Spleen (tissue), 11 donors: ENCODE measurements around the gene CRACR2A. TPM values are rescaled to one million over a fixed set of nuclear protein-coding genes. Genes with fewer than 3 reads are reported as not detected.

Source experiments
- DNase-seq: peaks from one replicate; pipeline ENCODE4 v3.0.0-alpha.2; 2020
- H3K27ac ChIP-seq, 8 donors: fragments of 200-600 bp; sonication (generic) in 7 of 8; 1 replicate in 4 of 8; 2 replicates in 4 of 8; pipeline versions ENCODE4 v1.5.0 to v1.8.0; 2016 to 2021; ENCODE audit warnings: inconsistent platforms in 4 of 8, mild to moderate bottlenecking in 4 of 8, moderate library complexity in 1 of 8
- H3K27me3 ChIP-seq, 7 donors: fragments of 200-600 bp; sonication (generic) in 6 of 7; replicated peaks in 1 of 7; 1 replicate in 4 of 7; 2 replicates in 3 of 7; pipeline versions ENCODE4 v1.5.0 to v1.8.0; 2016 to 2021; ENCODE audit warnings: inconsistent platforms in 3 of 7, mild to moderate bottlenecking in 1 of 7
- H3K36me3 ChIP-seq, 6 donors: fragments of 200-600 bp; sonication (generic) in 5 of 6; 1 replicate in 4 of 6; 2 replicates in 2 of 6; pipeline versions ENCODE4 v1.5.0 to v1.8.0; 2016 to 2021; ENCODE audit warnings: inconsistent platforms in 2 of 6
- H3K4me1 ChIP-seq, 6 donors: fragments of 200-600 bp; sonication (generic) in 5 of 6; 1 replicate in 3 of 6; 2 replicates in 3 of 6; pipeline versions ENCODE4 v1.5.0 to v1.8.0; 2016 to 2021; ENCODE audit warnings: inconsistent platforms in 3 of 6
- H3K4me3 ChIP-seq, 8 donors: fragments of 200-600 bp; sonication (generic) in 7 of 8; 1 replicate in 4 of 8; 2 replicates in 4 of 8; pipeline versions ENCODE4 v1.5.0 to v1.8.0; 2016 to 2021; ENCODE audit warnings: inconsistent platforms in 4 of 8, mild to moderate bottlenecking in 4 of 8, moderate library complexity in 2 of 8
- H3K9me3 ChIP-seq, 8 donors: fragments of 200-600 bp; sonication (generic) in 7 of 8; 1 replicate in 4 of 8; 2 replicates in 4 of 8; pipeline versions ENCODE4 v1.5.0 to v1.8.0; 2016 to 2021; ENCODE audit warnings: inconsistent platforms in 4 of 8
- POLR2A ChIP-seq, 3 donors: fragments of 450-650 bp; IDR thresholded peaks; one replicate each; pipeline ENCODE4 v1.5.1; 2017; ENCODE audit warnings: antibody characterized with exemption in 3 of 3, mild to moderate bottlenecking in 1 of 3
- POLR2AphosphoS5 ChIP-seq, 3 donors: sonication (generic); formaldehyde crosslinking; IDR thresholded peaks; one replicate each; pipeline ENCODE4 v1.5.1; 2017; ENCODE audit warnings: antibody characterized with exemption in 3 of 3
- WGBS, 5 donors: extraction: QIAGEN DNeasy Blood & Tissue Kit in 3 of 5; methylation state at CpG; one replicate each; pipeline versions ENCODE4 v1.1.5 to v1.1.7; 2013 to 2018; 5-methylcytosine and 5-hydroxymethylcytosine counted together
- intact Hi-C: fragments of 100-400 bp; cut with DNase I; formaldehyde crosslinking; loops from one replicate; pipeline ENCODE4 v1.15.0; 2023; ENCODE audit warnings: low total_unique reads
- polyA plus RNA-seq, 3 donors: library from polyadenylated mRNA; stranded (reverse); fragments of 200-250 nt; gene quantifications; one replicate each; pipeline ENCODE4 v1.2.1, GENCODE V29; 2013
- total RNA-seq, 7 donors: library from RNA; depleted of rRNA in 3 of 7; stranded (reverse); fragments of >200 nt in 3 of 7; fragmentation: NEBNext Ultra II Directional in 4 of 7; extraction: Animal tissue kit (Norgen Biotek cat#: 25700) in 4 of 7; gene quantifications; one replicate each; pipeline versions ENCODE4 v1.1.0 to v1.2.1, GENCODE V29; 2016 to 2021
- TF ChIP-seq, protein P1 (sequence below), 11 experiments: fragments of 200-600 bp in 7 of 11; fragments of 450-650 bp in 4 of 11; sonication (generic) in 4 of 11; IDR thresholded peaks in 8 of 11; conservative IDR thresholded peaks in 3 of 11; 1 replicate in 7 of 11; 2 replicates in 4 of 11; pipeline versions ENCODE4 v1.4.0 to v1.8.0; 2016 to 2021; ENCODE audit warnings: antibody characterized with exemption in 11 of 11, inconsistent platforms in 4 of 11, mild to moderate bottlenecking in 1 of 11
- donor health status: healthy with polysubstance abuse.
- donor health status: DM: no; HTN: no; CAD: no; lungs with moderate emphysema.
- donor health status: DM: no; HTN: no; CAD: no.
- donor health status: Bipolar disorder and iron deficiency.
- donor health status: healthy.
- donor health status: DM: no; HTN: no; CAD: no.
- donor health status: DM: yes; HTN: yes; CAD: no.

Gene CRACR2A
- total and polyA plus RNA-seq, 10 donors = 3.3 to 27.6 (median 21.1) TPM

DNA sequence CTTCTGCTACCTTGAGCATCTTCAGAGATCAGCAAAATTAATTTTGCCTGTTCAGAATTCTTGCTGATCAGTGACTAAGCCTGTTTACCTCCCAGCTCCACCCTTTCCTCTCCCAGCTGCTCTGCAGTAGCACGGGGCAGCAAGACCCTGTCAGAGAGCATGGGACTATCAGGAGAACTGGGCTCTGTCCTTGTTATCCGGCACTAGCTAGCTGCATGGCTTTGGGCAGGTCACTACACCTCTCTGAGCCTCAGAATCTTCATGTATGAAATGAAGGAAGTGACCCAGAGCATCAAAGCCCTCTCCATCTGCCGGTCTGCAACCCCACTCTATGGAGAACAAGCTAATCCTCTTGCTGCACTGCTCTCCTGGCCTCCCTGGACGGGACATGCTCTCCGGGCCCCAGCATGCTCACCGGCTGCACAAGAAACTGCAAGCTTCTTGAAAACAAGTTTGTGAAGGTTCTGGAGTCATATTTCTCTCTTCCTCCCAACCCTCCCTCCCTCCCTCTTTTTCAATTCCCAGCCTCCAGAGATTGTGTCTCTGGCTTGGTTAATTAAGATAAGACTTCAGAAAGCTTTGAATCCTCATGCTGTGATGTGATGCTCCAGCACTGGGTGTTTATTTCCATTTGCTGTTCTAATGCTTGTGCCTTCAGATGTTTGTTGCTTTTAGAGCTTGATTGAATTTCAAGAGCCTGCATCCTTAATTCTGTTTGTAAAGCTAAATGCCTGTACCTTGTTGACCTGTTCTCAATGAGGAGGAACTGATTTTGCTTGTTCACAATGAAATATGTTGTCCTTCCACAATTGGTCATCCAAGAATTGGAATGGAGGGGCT lies 101.1 kb downstream of the CRACR2A start:
- WGBS, 5 donors = 67 to 81% (median 73%) methylated on average over 6 of the region's 6 CpGs

DNA sequence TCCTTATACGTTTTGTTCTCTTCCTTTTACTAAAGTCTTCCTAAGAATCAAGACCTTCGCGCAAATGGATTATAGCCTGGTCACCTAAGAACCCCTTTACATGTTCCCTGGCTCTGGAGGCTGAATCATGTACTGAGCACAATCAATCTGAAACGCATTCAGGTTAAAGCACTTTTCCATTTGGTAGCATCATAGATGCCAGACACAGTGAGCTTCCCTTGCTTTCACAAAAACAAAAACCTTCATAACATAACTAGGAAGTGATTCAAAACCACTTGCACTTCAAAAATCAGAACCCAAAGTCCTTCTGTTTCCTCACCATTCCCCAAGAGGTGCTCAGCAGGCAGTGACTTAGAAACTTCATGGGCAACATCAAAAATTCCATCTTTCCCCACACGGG lies 105.4 kb downstream of the CRACR2A start:
- intact Hi-C loops = no loop called here
- Histone ChIP-seq H3K9me3 (no peaks in the 10 kb centered on the region), H3K4me3 (no peak overlapping the region), H3K27ac (peak overlapping the region in 6 of 8 donors; percentile 10 to 71 (median 62)), H3K27me3 (no peaks in the 10 kb centered on the region), H3K4me1 (peaks cover 0 to 54% (median 23%) of the 10 kb centered on the region in 6 donors), H3K36me3 (peaks cover 0 to 93% (median 14%) of the 10 kb centered on the region in 6 donors)
- DNase-seq = no peak
- WGBS, 5 donors = 82 to 88% (median 84%) methylated on average over 5 of the region's 5 CpGs
- TF ChIP-seq POLR2A (IDR thresholded peaks at IDR 0.05) = no peak
- TF ChIP-seq POLR2AphosphoS5 (IDR thresholded peaks at IDR 0.05) = no peak
- TF ChIP-seq, protein P1, sequence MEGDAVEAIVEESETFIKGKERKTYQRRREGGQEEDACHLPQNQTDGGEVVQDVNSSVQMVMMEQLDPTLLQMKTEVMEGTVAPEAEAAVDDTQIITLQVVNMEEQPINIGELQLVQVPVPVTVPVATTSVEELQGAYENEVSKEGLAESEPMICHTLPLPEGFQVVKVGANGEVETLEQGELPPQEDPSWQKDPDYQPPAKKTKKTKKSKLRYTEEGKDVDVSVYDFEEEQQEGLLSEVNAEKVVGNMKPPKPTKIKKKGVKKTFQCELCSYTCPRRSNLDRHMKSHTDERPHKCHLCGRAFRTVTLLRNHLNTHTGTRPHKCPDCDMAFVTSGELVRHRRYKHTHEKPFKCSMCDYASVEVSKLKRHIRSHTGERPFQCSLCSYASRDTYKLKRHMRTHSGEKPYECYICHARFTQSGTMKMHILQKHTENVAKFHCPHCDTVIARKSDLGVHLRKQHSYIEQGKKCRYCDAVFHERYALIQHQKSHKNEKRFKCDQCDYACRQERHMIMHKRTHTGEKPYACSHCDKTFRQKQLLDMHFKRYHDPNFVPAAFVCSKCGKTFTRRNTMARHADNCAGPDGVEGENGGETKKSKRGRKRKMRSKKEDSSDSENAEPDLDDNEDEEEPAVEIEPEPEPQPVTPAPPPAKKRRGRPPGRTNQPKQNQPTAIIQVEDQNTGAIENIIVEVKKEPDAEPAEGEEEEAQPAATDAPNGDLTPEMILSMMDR (IDR thresholded peaks at IDR 0.05 in 8 of 11, conservative IDR thresholded peaks at IDR 0.05 in 3 of 11) = no peak

More for the DNA sequence above, 101.1 kb downstream of the CRACR2A start:
- intact Hi-C loops = no loop called here
- Histone ChIP-seq H3K9me3 (no peaks in the 10 kb centered on the region), H3K36me3 (peaks cover 0 to 98% (median 27%) of the 10 kb centered on the region in 6 donors), H3K4me1 (peaks cover 0 to 53% (median 15%) of the 10 kb centered on the region in 6 donors), H3K4me3 (no peak overlapping the region), H3K27me3 (no peaks in the 10 kb centered on the region), H3K27ac (peak overlapping the region in 1 of 8 donors; percentile 18)
- TF ChIP-seq, protein P1 (IDR thresholded peaks at IDR 0.05 in 8 of 11, conservative IDR thresholded peaks at IDR 0.05 in 3 of 11) = no peak
- no peak for TF ChIP-seq POLR2AphosphoS5 (IDR thresholded peaks at IDR 0.05)
- TF ChIP-seq POLR2A (IDR thresholded peaks at IDR 0.05) = no peak
- DNase-seq = no peak

DNA sequence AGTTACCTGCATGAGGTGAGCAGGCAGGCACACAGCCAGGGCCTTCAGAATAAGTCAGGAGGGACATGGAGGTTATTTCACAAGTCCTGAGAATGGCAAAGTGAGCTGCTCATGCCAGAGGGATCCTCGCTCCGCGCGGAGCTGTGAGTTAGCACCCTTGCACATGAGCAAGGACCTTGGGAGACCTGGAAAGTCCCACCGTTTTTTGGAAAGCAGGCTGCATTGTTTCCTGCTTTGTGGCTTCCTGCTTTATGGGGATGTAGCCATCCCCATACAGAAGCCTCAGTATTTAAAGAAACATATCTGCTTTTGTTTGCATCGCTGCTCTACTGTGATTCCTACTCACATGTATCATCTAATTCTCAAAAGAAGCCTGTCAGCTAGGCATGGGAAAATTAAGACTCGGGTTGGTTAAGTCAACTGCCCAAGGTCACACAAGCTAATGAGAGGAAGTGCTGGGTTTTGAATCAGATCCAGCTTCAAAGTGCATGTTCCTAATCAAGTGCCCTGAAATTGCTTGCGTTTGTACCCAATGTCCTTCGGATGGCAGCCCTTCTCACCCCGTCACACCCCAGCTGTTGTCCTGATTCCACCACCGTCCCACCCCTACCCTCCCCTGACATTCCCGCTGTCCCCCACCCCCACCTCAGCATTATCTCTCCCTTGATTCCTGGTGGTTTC lies 106.2 kb downstream of the CRACR2A start:
- TF ChIP-seq POLR2AphosphoS5 (IDR thresholded peaks at IDR 0.05) = no peak
- TF ChIP-seq POLR2A (IDR thresholded peaks at IDR 0.05) = no peak
- TF ChIP-seq, protein P1 (IDR thresholded peaks at IDR 0.05 in 8 of 11, conservative IDR thresholded peaks at IDR 0.05 in 3 of 11) = no peak

DNA sequence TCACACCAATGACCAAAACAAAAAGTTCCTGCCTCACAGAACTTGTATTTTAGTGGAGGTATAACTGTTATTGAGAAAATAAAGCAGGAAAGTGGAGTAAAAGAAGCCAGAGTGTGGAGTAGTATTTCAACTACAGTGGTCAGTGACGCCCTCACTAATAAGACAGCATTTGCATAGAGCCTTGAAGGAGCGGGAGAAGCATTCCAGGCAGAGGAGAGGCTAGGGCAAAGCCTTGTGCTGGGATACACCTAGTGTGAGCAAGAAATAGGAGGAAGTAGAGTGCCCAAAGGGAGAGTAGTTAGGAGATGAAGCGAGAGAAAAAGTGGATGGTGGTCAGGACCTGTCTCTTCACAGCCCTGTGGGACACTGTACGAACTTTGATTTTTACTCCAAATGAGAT lies 107.8 kb downstream of the CRACR2A start:
- H3K36me3 ChIP-seq = peaks cover 0 to 95% (median 7%) of the 10 kb centered on the region in 6 donors
- intact Hi-C loops = no loop called here
- H3K4me3 ChIP-seq = no peak overlapping the region
- TF ChIP-seq POLR2A (IDR thresholded peaks at IDR 0.05) (no peak), POLR2AphosphoS5 (IDR thresholded peaks at IDR 0.05) (no peak)
- TF ChIP-seq, protein P1 (IDR thresholded peaks at IDR 0.05 in 8 of 11, conservative IDR thresholded peaks at IDR 0.05 in 3 of 11) = no peak
- no peak for DNase-seq
- H3K4me1 ChIP-seq = peaks cover 0 to 32% (median 17%) of the 10 kb centered on the region in 6 donors
- no peaks in the 10 kb centered on the region for H3K27me3 ChIP-seq
- no peaks in the 10 kb centered on the region for H3K9me3 ChIP-seq
- no peak overlapping the region for H3K27ac ChIP-seq
- 91 to 100% (median 96%) methylated on average over 4 of the region's 4 CpGs for WGBS, 5 donors

More for the DNA sequence above, 106.2 kb downstream of the CRACR2A start:
- Histone ChIP-seq H3K36me3 (peaks cover 0 to 93% (median 12%) of the 10 kb centered on the region in 6 donors), H3K9me3 (no peaks in the 10 kb centered on the region), H3K4me1 (peaks cover 0 to 45% (median 21%) of the 10 kb centered on the region in 6 donors), H3K4me3 (no peak overlapping the region), H3K27me3 (no peaks in the 10 kb centered on the region), H3K27ac (peak overlapping the region in 6 of 8 donors; percentile 10 to 71 (median 62))
- intact Hi-C loops = no loop called here
- 43 to 52% (median 44%) methylated on average over 12 of the region's 12 CpGs for WGBS, 5 donors
- peak; percentile 72 for DNase-seq
